Stimulated activated CD8-positive, alpha-beta memory T cell treated with anti-CD3 and anti-CD28 coated beads, Interleukin-2, amount 100 ng/mL, for 1 hour (primary cell): Measurements from ENCODE around the gene SCG5.

Experiments used
- DNase-seq, 2 donors: peaks; one replicate each; pipeline ENCODE4 v3.0.0-alpha.2; 2020; ENCODE audit warnings: low read depth in 2 of 2

The SCG5 gene

GRCh38 chr15:32723171-32723948 is 81.8 kb downstream of the SCG5 start:
- DNase-seq: no peak

- DNase-seq: no peak
These were observed 88.3 kb downstream of the SCG5 start for GRCh38 chr15:32729700-32730395.

- DNase-seq: no peak
These were observed 89.5 kb downstream of the SCG5 start for GRCh38 chr15:32730677-32731654.

- DNase-seq: no peak
These were observed 91.2 kb downstream of the SCG5 start for GRCh38 chr15:32732574-32733157.

- no peak for DNase-seq
These were observed 91.8 kb downstream of the SCG5 start for GRCh38 chr15:32733281-32733680.

- DNase-seq: no peak
These were observed 94.6 kb downstream of the SCG5 start for GRCh38 chr15:32735989-32736700.

- DNase-seq: no peak
These were observed 95.2 kb downstream of the SCG5 start for GRCh38 chr15:32736701-32737061.

- no peak for DNase-seq
These were observed 95.8 kb downstream of the SCG5 start for GRCh38 chr15:32737304-32737703.

- no peak for DNase-seq
These were observed 97.2 kb downstream of the SCG5 start for GRCh38 chr15:32738666-32739065.

GRCh38 chr15:32739522-32740063 is 98.1 kb downstream of the SCG5 start:
- no peak for DNase-seq

GRCh38 chr15:32743411-32744140 is 102.1 kb downstream of the SCG5 start:
- no peak for DNase-seq

- no peak for DNase-seq
These were observed 104.8 kb downstream of the SCG5 start for GRCh38 chr15:32746116-32746857.
